Tracheal epithelial cell (primary cell): ENCODE results near the gene ZNF626. TPM values are rescaled to one million over a fixed set of nuclear protein-coding genes. Genes with fewer than 3 reads are reported as not detected.

Experiments
- total RNA-seq: library from RNA; depleted of rRNA; stranded (reverse); fragments of >200 nt; gene quantifications from 2 replicates; pipeline ENCODE4 v1.2.1, GENCODE V29; 2014

Gene ZNF626
- 10.0 and 16.9 TPM in 2 replicates for total RNA-seq

GRCh38 chr19:20661150-20661819 lies at the start of gene ZNF626:
TSS of gene ZNF626 (minus strand) at chr19:20661571. CDS start at chr19:20661446, 125 bp downstream.

Other genes starting within 250 kb of the ZNF626 start
- 4.5 and 14.9 TPM in 2 replicates for gene ZNF737, start 95.8 kb downstream of the ZNF626 start, total RNA-seq
- 0.43 and 4.1 TPM in 2 replicates for gene ZNF66, start 114.7 kb upstream of the ZNF626 start, total RNA-seq